Psoas muscle (tissue), 8 donors: ENCODE measurements around the gene MYLK4. TPM values are rescaled to one million over a fixed set of nuclear protein-coding genes. Genes with fewer than 3 reads are reported as not detected.
A peak's percentile ranks its signal among the peaks of the same experiment; 100 is the strongest.

Experiments used
- ATAC-seq, 4 donors: fragments of 200-7000 bp; cut with Tn5 transposase; one replicate each; pipeline ENCODE4 v1.9.1; 2020; ENCODE audit warnings: moderate library complexity in 3 of 4, mild to moderate bottlenecking in 2 of 4
- DNase-seq, 2 donors: peaks; one replicate each; pipeline ENCODE4 v3.0.0-alpha.2; 2020
- H3K27ac ChIP-seq: fragments of 200-600 bp; one replicate; pipeline ENCODE4 v1.8.0; 2022
- H3K27me3 ChIP-seq, 3 donors: fragments of 200-600 bp in 1 of 3; one replicate each; pipeline versions ENCODE4 v1.6.1 to v1.8.0; 2013 to 2022; ENCODE audit warnings: low read length in 2 of 3, mild to moderate bottlenecking in 2 of 3, moderate library complexity in 1 of 3; ENCODE audit not compliant: insufficient read depth in 3 of 3
- H3K36me3 ChIP-seq, 2 donors: fragments of 200-600 bp in 1 of 2; one replicate each; pipeline versions ENCODE4 v1.6.1 to v1.8.0; 2013 to 2022; ENCODE audit warnings: low read depth in 1 of 2, mild to moderate bottlenecking in 1 of 2, moderate library complexity in 1 of 2; ENCODE audit not compliant: insufficient read depth in 1 of 2
- H3K4me1 ChIP-seq: fragments of 200-600 bp; one replicate; pipeline ENCODE4 v1.8.0; 2022
- H3K4me3 ChIP-seq: fragments of 200-600 bp; one replicate; pipeline ENCODE4 v1.8.0; 2022; ENCODE audit warnings: mild to moderate bottlenecking
- H3K9me3 ChIP-seq: fragments of 200-600 bp; one replicate; pipeline ENCODE4 v1.8.0; 2022
- WGBS, 3 donors: extraction: QIAGEN DNeasy Blood & Tissue Kit; methylation state at CpG; one replicate each; pipeline versions ENCODE4 v1.1.6 to v1.1.7; 2013; 5-methylcytosine and 5-hydroxymethylcytosine counted together
- intact Hi-C, 2 donors: fragments of 100-400 bp; cut with DNase I; formaldehyde crosslinking; loops; one replicate each; pipeline versions ENCODE4 v1.11.0 to v1.14.2; 2022
- polyA plus RNA-seq, 3 donors: library from polyadenylated mRNA; stranded (reverse); fragments of 200-250 nt; gene quantifications; one replicate each; pipeline ENCODE4 v1.2.3, GENCODE V29; 2013
- total RNA-seq, 4 donors: library from RNA; stranded (reverse); fragmentation: NEBNext Ultra II Directional in 2 of 4; extraction: Animal tissue kit (Norgen Biotek cat#: 25700) in 2 of 4; gene quantifications; one replicate each; pipeline versions ENCODE4 v1.2.1 to v1.2.4, GENCODE V29; 2021 to 2023
- TF ChIP-seq, protein P1 (sequence below): fragments of 200-600 bp; IDR thresholded peaks from one replicate; pipeline ENCODE4 v1.8.0; 2022; ENCODE audit warnings: antibody characterized with exemption
- donor health status: healthy with polysubstance abuse.
- donor health status: DM: no; HTN: no; CAD: no; lungs with moderate emphysema.
- donor health status: Bipolar disorder and iron deficiency.
- donor health status: healthy.
- donor health status: DM: yes; HTN: yes; CAD: no.
- donor health status: DM: no; HTN: no; CAD: no.
- donor health status: DM: no; HTN: no; CAD: no.
- donor health status: DM: yes; HTN: yes; CAD: no.

Gene MYLK4
- total and polyA plus RNA-seq, 7 donors, result 0.09 to 143 (median 2.9) TPM

DNA sequence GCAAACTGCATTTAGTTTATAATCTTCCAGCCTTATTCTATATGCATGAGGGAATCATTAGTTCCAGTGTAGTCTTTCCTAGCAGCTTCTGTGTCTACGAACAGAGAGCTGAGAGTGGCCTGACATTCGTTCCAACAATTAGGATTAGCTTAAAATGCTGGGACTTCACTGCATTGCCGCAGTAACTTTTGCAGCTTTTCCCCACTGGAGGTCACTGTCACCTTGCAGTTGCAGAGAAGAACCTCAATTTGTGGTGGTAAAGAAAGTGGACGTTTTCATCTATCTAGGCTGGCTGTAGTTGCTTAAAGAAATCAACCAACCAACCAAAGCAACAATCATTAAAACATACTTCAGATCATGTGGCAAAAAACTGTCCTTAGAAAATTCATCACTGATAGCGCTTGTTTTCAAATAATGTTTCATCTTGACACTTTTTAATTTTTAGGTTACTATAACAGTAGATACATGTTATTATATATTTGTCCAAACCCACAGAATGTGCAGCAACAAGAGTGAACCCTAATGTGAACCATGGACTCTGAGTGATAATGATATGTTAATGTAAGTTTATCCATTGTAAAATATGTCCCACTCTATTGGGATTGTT, 12.2 kb downstream of the MYLK4 start:
- H3K27ac ChIP-seq, result peak overlapping the region; percentile 71
- 24 to 31% (median 25%) methylated on average over 5 of the region's 5 CpGs for WGBS, 3 donors
- ATAC-seq, result peak in 2 of 4 donors; percentile 36 to 42
- intact Hi-C loops, result no loop called here
- peaks cover 45% of the 10 kb centered on the region for H3K4me1 ChIP-seq
- DNase-seq, result no peak
- H3K36me3 ChIP-seq, result peaks cover 0 to 5% of the 10 kb centered on the region in 2 donors
- H3K27me3 ChIP-seq, result no peaks in the 10 kb centered on the region
- H3K9me3 ChIP-seq, result no peaks in the 10 kb centered on the region
- TF ChIP-seq, protein P1, sequence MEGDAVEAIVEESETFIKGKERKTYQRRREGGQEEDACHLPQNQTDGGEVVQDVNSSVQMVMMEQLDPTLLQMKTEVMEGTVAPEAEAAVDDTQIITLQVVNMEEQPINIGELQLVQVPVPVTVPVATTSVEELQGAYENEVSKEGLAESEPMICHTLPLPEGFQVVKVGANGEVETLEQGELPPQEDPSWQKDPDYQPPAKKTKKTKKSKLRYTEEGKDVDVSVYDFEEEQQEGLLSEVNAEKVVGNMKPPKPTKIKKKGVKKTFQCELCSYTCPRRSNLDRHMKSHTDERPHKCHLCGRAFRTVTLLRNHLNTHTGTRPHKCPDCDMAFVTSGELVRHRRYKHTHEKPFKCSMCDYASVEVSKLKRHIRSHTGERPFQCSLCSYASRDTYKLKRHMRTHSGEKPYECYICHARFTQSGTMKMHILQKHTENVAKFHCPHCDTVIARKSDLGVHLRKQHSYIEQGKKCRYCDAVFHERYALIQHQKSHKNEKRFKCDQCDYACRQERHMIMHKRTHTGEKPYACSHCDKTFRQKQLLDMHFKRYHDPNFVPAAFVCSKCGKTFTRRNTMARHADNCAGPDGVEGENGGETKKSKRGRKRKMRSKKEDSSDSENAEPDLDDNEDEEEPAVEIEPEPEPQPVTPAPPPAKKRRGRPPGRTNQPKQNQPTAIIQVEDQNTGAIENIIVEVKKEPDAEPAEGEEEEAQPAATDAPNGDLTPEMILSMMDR, result peak; percentile 76
- H3K4me3 ChIP-seq, result no peak overlapping the region

DNA sequence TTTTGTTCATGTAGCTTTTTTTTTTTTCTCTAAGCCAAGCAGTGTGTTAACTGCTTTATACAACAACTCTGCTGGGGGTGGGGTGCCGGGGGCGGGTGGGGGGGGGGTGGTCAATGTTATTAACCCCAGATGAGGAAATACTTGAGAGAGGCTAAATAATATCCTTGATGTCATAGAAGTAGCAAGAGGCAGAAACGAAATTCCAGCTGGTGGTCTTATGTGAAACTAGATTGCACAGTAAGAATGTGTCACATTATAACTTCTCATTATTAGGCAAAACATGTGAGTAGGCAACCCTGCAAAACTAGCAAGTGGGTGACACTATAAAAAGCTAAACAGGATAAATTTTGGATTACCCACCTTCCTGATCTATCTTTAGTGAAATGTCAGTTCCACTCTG, 12.8 kb downstream of the MYLK4 start:
- ATAC-seq (no peak), DNase-seq (no peak)
- intact Hi-C loops, result no loop called here
- TF ChIP-seq, protein P1, result no peak
- H3K4me1 ChIP-seq, result peaks cover 49% of the 10 kb centered on the region
- peak overlapping the region; percentile 13 for H3K27ac ChIP-seq
- peaks cover 0 to 5% of the 10 kb centered on the region in 2 donors for H3K36me3 ChIP-seq
- H3K4me3 ChIP-seq, result no peak overlapping the region
- no peaks in the 10 kb centered on the region for H3K27me3 ChIP-seq
- WGBS, 3 donors, result 56 to 72% (median 59%) methylated on average over 3 of the region's 3 CpGs
- H3K9me3 ChIP-seq, result no peaks in the 10 kb centered on the region

DNA sequence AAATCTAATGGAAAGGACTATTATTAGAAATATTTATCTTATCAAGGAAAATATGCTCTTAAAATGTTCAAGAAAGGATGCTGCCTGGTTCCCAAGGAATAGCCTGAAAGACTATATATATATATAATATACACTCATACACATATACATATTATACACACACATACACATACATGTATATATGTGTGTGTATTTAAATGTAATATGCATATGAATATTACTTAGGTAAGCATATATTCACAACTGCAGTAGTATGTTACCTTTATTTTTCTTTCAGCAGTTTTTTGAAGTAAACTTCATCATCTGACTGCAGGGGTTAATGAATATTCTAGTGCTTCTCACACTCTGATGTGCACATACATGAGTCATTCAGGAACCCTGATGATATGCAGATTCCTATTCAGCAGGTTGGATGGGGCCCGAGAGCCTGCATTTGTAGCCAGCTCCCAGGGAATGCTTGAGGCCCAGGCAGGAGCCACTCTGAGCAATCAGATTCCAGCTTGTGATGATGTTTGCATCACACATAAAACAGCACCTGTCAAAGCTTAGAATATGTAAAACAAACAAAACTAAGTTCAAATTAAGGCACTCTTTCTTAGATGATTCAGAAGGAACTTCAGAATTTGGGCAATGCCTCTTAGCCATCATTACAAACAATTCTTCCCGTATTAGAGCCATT, 16.1 kb downstream of the MYLK4 start:
- WGBS, 3 donors, result 38 to 74% (median 44%) methylated on average over 2 of the region's 2 CpGs
- TF ChIP-seq, protein P1, result no peak
- no peak for DNase-seq

DNA sequence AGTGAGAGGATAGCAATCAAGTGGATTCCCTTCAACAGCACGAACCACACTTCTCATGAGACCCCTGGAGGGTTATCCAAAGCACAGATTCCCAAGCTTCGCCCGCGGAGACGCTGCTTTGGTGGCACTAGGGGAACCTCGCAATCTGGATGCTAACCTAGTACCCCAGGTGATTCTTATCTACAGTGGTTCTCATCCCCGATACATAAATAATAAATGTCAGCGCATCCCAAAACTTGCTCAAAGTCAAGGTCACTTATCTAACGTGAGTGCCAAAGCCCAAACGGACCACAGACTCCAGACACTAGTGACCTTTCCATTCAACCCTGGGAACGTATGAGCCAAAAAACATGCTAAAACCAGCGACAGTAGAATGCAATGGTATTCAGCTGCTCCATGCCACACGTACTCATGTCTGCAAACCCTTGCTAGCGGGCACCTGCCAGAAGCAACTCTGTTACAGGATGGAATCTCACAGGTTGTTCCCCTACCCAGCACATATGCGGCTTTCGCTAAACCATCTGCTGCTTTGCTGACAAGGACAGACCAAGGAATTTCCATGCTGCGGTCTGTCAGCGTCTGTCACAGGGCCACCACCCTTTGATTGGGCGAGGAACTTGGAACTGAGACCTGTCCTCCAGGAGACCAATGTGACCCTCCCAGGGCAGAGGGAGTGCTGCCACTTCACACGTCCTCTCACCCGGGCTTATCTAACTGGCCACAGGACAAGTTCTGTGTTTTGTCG, 16.8 kb downstream of the MYLK4 start:
- ATAC-seq, result peak; percentile 57 to 93 (median 80)
- Histone ChIP-seq H3K27me3 (no peaks in the 10 kb centered on the region), H3K27ac (peak overlapping the region; percentile 81), H3K4me3 (peak overlapping the region; percentile 27), H3K36me3 (peaks cover 0 to 5% of the 10 kb centered on the region in 2 donors), H3K9me3 (no peaks in the 10 kb centered on the region), H3K4me1 (peaks cover 34% of the 10 kb centered on the region)
- TF ChIP-seq, protein P1, result no peak
- intact Hi-C loops, result loop anchor here in 1 of 2 donors (2.0 kb wide), 1 partner anchor 31 kb away; the partner anchor contains the start of gene WRNIP1
- peak; percentile 41 to 63 for DNase-seq
- WGBS, 3 donors, result 38 to 52% (median 42%) methylated on average over 22 of the region's 22 CpGs

More for the DNA sequence above, 16.1 kb downstream of the MYLK4 start:
- Histone ChIP-seq H3K36me3 (peaks cover 0 to 5% of the 10 kb centered on the region in 2 donors), H3K9me3 (no peaks in the 10 kb centered on the region), H3K27me3 (no peaks in the 10 kb centered on the region), H3K4me1 (peaks cover 36% of the 10 kb centered on the region), H3K27ac (peak overlapping the region; percentile 81), H3K4me3 (no peak overlapping the region)
- intact Hi-C loops, result loop anchor here in 1 of 2 donors (2.0 kb wide), 1 partner anchor 30 kb away; the partner anchor contains the start of gene WRNIP1
- peak; percentile 37 to 69 (median 48) for ATAC-seq
